HuH-7.5 (cell line): ENCODE results near the gene SORL1.
"Not testable (repeated sequence)": the region's sequence is repeated elsewhere in the genome, so short reads cannot be mapped to it uniquely, and the experiment has no call there.

Experiments used
- DNase-seq: peaks from one replicate; pipeline ENCODE4 v3.0.0; 2011; ENCODE audit warnings: low spot score

SORL1 gene

DNA sequence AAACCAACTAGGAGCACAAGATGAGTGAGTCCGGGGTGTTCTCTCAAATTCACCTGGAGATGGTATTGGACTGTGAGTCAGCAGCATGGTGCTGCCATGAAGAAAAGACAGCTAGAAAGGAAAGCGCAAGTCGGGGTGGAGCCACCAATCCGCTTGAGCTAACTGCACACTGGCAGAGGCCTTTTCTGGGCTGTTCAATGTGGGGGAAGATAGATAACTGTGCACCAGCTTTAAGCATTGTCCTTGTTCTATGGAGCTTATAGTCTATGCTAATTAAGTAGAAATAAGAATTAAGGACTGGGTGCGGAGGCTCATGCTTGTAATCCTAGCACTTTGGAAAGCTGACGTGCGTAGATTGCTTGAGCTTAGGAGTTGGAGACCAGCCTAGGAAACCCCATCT, 22.6 kb downstream of the SORL1 start:
- no peak for DNase-seq

GRCh38 chr11:121476379-121477032, 24.4 kb downstream of the SORL1 start:
- DNase-seq = no peak

DNA sequence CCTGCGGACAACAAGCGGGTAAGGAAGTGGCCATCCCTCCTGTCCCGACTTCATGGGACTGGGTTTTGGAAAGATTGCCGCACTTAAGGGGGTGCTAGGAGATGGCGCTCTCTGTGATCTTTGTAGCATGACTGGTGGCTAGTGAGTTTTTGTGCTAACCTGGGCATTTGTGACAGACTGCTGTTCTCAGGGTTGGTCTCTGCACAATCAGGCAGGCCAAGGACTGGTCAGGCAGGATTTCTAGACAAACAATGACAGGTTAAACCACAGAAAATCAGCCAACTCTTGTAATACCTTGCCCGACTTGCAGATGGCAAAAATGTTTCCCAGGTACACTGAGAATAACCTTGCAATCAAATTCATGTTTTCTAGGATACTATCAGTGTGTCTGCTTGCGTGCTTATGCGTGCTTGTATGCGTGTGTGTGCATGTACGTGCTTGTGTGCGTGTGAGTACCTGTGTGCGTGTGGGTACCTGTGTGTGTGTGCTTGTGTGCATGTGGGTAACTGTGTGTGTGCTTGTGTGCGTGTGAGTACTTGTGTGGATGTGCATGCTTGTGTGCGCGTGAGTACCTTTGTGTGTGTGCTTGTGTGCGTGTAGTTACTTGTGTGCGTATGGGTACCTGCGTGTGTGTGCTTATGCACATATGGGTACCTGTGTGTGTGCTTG, 26.2 kb downstream of the SORL1 start:
- no peak for DNase-seq

DNA sequence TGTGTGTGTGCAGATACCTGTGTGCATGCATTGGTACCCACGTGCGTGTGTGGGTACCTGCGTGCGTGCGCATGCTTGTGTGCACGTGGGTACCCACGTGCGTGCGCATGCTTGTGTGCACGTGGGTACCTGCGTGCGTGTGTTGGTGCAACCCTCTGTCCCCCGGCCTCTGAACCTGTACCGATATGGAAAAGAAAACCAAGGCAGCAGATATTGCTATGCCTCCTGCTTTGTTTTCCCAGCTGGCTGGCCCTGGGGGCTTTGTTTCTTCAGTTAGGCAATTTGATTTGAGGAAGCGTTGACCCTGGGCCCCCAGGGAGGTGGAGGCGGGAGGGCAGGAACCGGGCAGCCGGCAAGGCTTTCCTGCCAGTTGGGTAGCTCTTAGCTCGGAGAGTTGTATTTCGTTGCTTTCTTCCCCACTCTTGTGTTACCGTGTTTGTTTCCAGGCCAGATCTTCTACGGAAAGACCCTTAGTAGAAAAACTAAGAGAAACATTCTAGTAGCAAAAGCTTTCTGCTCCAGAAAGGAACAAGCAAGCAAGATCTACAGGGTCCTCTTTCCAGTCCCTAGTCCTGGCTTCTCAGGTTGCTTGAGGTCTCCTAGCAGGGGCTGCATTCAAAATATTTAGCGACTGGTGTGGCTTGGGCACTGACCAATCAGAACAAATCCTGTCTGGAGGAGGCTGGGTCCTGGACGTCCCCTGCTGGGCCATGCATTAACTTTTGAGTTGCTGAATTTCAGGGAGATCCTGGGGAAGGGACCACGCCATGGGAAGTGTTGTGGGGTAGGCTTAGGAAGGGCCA, 27.0 kb downstream of the SORL1 start:
- no peak for DNase-seq

DNA sequence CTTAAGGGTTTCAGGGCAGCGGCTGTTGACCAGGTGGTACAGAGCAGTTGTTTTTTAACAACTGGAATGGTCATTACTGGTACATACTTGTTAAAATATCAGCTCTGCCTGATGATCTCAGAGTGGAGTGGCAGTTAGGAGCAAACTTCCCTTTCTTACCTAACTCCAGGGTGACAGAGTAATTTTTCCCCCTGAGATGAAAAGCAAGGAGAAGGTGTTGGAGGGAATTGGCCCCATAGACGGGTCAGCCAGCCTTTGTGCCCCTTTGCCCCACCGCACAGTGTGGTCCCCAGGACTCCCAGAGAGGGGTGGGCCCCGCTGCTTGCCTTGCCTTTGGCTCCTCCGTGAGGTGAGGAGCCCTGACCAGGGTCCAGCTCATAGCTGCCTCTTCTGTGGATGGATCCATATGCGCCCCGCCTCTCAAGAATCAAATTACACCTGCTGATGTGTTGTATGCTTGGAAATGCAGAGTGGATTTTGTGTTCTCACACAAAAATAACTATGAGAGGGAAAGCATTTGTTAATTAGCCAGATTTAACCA, 27.7 kb downstream of the SORL1 start:
- no peak for DNase-seq

- not testable (repeated sequence) for DNase-seq
Measured at GRCh38 chr11:121481484-121482230, 29.5 kb downstream of the SORL1 start.

GRCh38 chr11:121482231-121483129, 30.4 kb downstream of the SORL1 start:
- DNase-seq = no peak

DNA sequence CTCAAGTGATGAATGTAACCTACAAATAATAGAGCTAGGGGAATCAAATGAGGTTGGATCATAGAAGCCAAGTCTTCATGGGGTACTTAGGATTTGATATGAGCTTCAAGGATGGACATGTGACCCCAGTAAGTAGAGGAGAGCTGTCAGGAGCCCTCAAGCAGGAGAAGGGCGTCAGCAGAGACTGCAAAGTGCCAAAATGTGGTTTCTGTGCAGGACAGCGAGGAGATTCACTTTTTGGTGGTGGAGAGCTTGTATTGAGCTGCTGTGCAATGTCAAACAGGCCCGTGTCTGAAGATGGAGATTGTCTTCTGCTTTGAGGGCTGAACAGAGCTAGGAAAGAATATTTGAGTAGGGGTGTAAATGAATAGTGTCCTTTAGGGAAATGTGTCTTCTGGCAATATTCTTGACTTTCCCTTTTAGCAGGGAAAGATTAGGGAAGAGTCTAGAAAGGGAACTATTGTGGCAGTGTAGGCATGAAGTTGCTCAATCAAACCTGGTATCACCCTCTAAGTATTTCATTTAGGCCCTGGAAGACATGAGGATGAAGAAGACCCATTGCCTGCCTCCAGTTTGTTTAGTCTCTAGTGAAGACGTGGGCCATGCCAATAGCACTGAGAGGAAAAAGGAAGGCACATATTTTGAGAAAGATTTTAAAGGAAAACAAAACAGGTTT, 31.8 kb downstream of the SORL1 start:
- no peak for DNase-seq

GRCh38 chr11:121485216-121485615, 33.1 kb downstream of the SORL1 start:
- no peak for DNase-seq

DNA sequence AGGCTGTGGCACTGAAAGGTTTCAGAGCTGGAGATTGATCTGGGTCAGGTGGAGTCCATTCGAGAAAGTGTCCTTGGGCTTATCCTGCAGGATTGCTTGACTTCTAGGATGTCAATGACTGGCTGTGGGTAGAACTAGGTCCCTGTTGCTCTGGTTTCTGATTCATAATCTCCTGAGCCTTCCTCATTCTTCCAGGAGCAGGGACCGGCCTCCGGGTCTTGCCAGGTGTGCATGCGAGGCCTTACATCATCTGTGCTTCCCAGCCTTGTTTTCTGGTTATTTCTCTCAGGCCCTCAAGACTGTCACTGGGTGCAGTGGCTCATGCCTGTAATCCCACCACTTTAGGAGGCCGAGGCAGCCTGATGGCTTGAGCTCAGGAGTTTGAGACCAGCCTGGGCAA, 33.9 kb downstream of the SORL1 start:
- no peak for DNase-seq

DNA sequence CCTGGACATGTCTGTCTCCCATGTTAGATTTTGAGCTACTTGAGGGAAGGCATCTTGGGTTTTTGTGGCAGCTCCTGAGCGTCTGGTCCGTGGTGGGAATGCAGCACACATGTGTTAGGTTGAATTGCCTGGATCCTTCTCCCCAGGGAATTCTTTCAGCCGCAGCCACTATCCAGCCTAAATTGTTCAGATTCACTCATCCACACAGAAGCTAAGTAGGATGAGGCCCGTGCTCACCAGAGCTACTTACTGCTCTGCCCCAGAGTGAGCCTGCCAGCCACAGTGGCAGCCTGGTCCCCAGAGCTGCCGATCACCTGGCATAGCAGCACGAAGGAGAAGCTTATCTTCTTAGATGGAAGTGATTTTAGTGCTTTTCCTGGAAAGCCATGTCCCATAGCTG, 35.1 kb downstream of the SORL1 start:
- DNase-seq = no peak

- no peak for DNase-seq
Measured at GRCh38 chr11:121488170-121488569, 36.1 kb downstream of the SORL1 start.

DNA sequence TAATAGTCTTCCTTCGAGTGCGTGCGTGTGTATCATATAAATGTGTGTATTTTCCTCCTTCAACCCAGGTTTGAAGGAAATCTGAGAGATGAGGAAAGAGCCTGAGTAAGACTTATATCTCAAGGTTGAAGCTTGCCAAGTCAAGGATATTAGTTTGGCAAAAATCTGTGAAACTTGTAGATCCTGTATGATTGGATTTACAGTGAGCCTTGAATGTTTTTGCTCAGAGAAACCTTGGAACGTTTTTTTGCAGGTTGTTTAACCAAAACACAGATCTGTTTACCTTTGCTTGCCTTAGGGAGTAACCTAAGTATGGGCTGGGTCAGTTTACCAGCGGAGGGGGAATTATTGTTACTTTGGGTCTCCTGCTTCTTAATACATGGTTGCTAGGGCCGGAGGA, 36.5 kb downstream of the SORL1 start:
- DNase-seq = no peak

- DNase-seq = no peak
Measured at GRCh38 chr11:121489823-121490222, 37.7 kb downstream of the SORL1 start.

- DNase-seq = no peak
Measured at GRCh38 chr11:121494355-121495099, 42.4 kb downstream of the SORL1 start.

- no peak for DNase-seq
Measured at GRCh38 chr11:121497176-121497998, 45.3 kb downstream of the SORL1 start.

DNA sequence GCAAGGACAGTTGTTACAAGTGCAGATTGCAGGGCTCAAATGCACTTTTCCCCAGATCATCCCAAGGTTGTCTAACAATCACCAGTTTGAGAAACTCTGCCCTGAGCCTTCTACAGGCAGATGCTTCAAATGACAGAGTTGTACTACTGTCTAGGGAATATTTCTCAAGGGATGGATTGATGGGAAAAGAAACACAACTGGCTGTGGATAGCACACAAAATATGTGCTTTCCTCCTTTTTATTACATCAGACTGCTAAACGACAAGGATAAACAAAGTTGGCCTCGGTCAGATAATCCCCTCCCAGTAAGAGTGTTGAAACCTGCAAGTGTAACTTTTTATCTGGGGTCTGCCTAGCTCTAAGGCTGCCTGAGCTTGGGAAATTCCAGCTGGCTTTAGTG, 47.3 kb downstream of the SORL1 start:
- no peak for DNase-seq

GRCh38 chr11:121500275-121500674, 48.2 kb downstream of the SORL1 start:
- no peak for DNase-seq

GRCh38 chr11:121500717-121501116, 48.6 kb downstream of the SORL1 start:
- no peak for DNase-seq
